Measurements from ENCODE around the gene ANKDD1B.

- TF ChIP-seq CTCF (IDR thresholded peaks at IDR 0.05): no peak
- TF ChIP-seq GATA2 (CRISPR knock-in tag; IDR thresholded peaks at IDR 0.05): no peak
- no peak for TF ChIP-seq ZBTB33 (IDR thresholded peaks at IDR 0.05; ENCODE audit: borderline replicate concordance, low read depth)
- no peak for TF ChIP-seq MXI1 (IDR thresholded peaks at IDR 0.05; ENCODE audit: low read depth, low read length)
- TF ChIP-seq EZH2phosphoT487 (IDR thresholded peaks at IDR 0.05; ENCODE audit: borderline replicate concordance, low read depth): no peak
- TF ChIP-seq CHD2 (IDR thresholded peaks at IDR 0.05; ENCODE audit: low read length, partially characterized antibody): no peak
- TF ChIP-seq MEF2A (IDR thresholded peaks at IDR 0.05; ENCODE audit: borderline replicate concordance, low read depth): no peak
- TF ChIP-seq GABPA (IDR thresholded peaks at IDR 0.05; ENCODE audit: low read depth): no peak
Observed at GRCh38 chr5:75567710-75568109, 43.5 kb upstream of the ANKDD1B start.

Measured in SK-N-SH (cell line).